ENCODE data around the gene WIPF3. TPM values are rescaled to one million over a fixed set of nuclear protein-coding genes. Genes with fewer than 3 reads are reported as not detected.
A peak's percentile ranks its signal among the peaks of the same experiment; 100 is the strongest.

The WIPF3 gene
- total RNA-seq, 1 donor from 2014 or later = 0.46 TPM

- no peak for TF ChIP-seq CTCF (IDR thresholded peaks at IDR 0.05; ENCODE audit: insufficient read depth, low read length, poor library complexity, severe bottlenecking)
- no peak overlapping the region for H3K4me3 ChIP-seq (ENCODE audit: low read depth, low read length)
- DNase-seq (ENCODE audit: low read depth) = no peak
- no peaks in the 10 kb centered on the region for H3K36me3 ChIP-seq (ENCODE audit: control insufficient read depth, insufficient read depth, low read length)
- peaks cover 3% of the 10 kb centered on the region for H3K27me3 ChIP-seq (ENCODE audit: control insufficient read depth, insufficient read depth, low read length)
Measured at GRCh38 chr7:29877196-29877595, 70.9 kb downstream of the WIPF3 start.

- Histone ChIP-seq H3K4me3 (ENCODE audit: low read depth, low read length) (no peak overlapping the region), H3K27me3 (ENCODE audit: control insufficient read depth, insufficient read depth, low read length) (peaks cover 3% of the 10 kb centered on the region), H3K36me3 (ENCODE audit: control insufficient read depth, insufficient read depth, low read length) (no peaks in the 10 kb centered on the region)
- peak; percentile 60 for TF ChIP-seq CTCF (IDR thresholded peaks at IDR 0.05; ENCODE audit: insufficient read depth, low read length, poor library complexity, severe bottlenecking)
- no peak for DNase-seq (ENCODE audit: low read depth)
Measured at GRCh38 chr7:29878081-29878688, 71.9 kb downstream of the WIPF3 start.

- H3K36me3 ChIP-seq (ENCODE audit: control insufficient read depth, insufficient read depth, low read length) = no peaks in the 10 kb centered on the region
- H3K4me3 ChIP-seq (ENCODE audit: low read depth, low read length) = no peak overlapping the region
- DNase-seq (ENCODE audit: low read depth) = no peak
- no peak for TF ChIP-seq CTCF (IDR thresholded peaks at IDR 0.05; ENCODE audit: insufficient read depth, low read length, poor library complexity, severe bottlenecking)
- H3K27me3 ChIP-seq (ENCODE audit: control insufficient read depth, insufficient read depth, low read length) = peaks cover 2% of the 10 kb centered on the region
Measured at GRCh38 chr7:29879609-29880008, 73.3 kb downstream of the WIPF3 start.

DNA sequence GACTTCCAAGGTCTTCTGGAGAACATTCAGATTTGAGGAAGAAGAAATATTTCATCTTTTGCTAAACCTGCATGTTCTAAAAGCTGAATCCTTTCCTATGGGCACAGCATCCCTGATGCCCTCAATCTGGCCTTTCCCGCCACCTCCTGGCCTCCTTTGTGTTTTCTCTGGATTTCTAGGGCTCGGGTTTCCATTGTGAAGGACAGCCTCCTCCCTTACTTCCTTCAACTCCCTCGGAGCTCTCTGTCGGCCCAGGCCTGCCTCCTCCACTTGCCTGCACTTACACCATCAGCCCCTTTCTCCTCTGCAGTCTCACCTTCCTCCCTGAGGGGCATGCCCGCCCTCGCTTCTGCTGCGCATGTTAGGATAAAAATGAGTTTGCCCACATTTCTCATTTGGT is 75.4 kb downstream of the WIPF3 start:
- Histone ChIP-seq H3K4me3 (ENCODE audit: low read depth, low read length) (no peak overlapping the region), H3K27me3 (ENCODE audit: control insufficient read depth, insufficient read depth, low read length) (peaks cover 2% of the 10 kb centered on the region), H3K36me3 (ENCODE audit: control insufficient read depth, insufficient read depth, low read length) (no peaks in the 10 kb centered on the region)
- no peak for TF ChIP-seq CTCF (IDR thresholded peaks at IDR 0.05; ENCODE audit: insufficient read depth, low read length, poor library complexity, severe bottlenecking)
- DNase-seq (ENCODE audit: low read depth) = no peak

DNA sequence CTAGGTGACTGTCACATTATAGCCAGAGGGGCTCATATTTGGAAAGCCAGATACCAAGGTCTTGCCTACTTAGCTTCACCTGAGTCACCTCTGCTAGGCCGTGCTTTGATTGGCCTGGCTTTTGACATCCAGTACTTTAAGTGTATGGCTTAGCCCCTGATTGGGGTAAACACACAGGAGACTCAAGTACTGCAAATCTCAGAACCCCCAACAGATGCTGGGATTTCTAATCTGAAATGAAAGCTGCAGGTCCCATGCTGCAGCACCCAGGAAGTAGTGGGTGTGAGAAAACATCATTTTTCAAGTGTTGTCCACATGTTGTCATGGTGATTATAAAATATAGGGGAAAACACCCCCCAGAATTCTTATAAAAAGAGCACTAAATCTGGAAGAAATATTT is 76.2 kb downstream of the WIPF3 start:
- no peak for DNase-seq (ENCODE audit: low read depth)
- no peaks in the 10 kb centered on the region for H3K36me3 ChIP-seq (ENCODE audit: control insufficient read depth, insufficient read depth, low read length)
- H3K4me3 ChIP-seq (ENCODE audit: low read depth, low read length) = no peak overlapping the region
- peaks cover 2% of the 10 kb centered on the region for H3K27me3 ChIP-seq (ENCODE audit: control insufficient read depth, insufficient read depth, low read length)
- no peak for TF ChIP-seq CTCF (IDR thresholded peaks at IDR 0.05; ENCODE audit: insufficient read depth, low read length, poor library complexity, severe bottlenecking)
